Hepatocyte (in vitro differentiated cells): ENCODE data around the gene SYNDIG1L.

Experiments used
- EZH2 ChIP-seq: fragments of 200-600 bp; sonication (generic); IDR thresholded peaks from 2 replicates; pipeline ENCODE4 v1.6.1; 2016; ENCODE audit warnings: antibody characterized with exemption, mild to moderate bottlenecking, borderline replicate concordance
- EZH2phosphoT487 ChIP-seq: fragments of 200-600 bp; sonication (generic); IDR thresholded peaks from one replicate; pipeline ENCODE4 v1.6.1; 2018; ENCODE audit warnings: antibody characterized with exemption, mild to moderate bottlenecking, low read depth, moderate library complexity; ENCODE audit not compliant: unreplicated experiment, severe bottlenecking
- TF ChIP-seq, protein P1 (sequence below): fragments of 200-600 bp; sonication (generic); IDR thresholded peaks from 2 replicates; pipeline ENCODE4 v1.5.1; 2016; ENCODE audit warnings: antibody characterized with exemption, mild to moderate bottlenecking; ENCODE audit not compliant: poor library complexity

DNA sequence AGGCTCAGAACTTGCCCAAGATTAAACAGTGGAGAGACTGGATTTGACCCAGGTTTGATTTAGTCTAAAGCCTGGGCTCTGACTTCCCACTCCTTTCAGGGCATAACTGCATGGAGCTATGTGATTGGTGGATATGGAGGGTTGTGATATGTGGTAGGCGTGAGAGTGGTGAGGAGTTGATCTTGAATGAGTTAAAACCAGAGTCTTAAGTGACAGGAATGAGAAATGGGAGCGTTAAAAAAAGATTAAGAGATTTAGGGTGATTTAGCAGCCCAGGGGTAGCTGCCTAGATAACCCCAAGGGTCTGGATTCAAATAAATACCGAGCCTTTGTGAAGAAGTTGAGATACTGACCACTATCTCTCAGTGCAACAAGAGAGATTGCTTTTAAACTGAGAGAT, 8.4 kb downstream of the SYNDIG1L start:
- TF ChIP-seq, protein P1, sequence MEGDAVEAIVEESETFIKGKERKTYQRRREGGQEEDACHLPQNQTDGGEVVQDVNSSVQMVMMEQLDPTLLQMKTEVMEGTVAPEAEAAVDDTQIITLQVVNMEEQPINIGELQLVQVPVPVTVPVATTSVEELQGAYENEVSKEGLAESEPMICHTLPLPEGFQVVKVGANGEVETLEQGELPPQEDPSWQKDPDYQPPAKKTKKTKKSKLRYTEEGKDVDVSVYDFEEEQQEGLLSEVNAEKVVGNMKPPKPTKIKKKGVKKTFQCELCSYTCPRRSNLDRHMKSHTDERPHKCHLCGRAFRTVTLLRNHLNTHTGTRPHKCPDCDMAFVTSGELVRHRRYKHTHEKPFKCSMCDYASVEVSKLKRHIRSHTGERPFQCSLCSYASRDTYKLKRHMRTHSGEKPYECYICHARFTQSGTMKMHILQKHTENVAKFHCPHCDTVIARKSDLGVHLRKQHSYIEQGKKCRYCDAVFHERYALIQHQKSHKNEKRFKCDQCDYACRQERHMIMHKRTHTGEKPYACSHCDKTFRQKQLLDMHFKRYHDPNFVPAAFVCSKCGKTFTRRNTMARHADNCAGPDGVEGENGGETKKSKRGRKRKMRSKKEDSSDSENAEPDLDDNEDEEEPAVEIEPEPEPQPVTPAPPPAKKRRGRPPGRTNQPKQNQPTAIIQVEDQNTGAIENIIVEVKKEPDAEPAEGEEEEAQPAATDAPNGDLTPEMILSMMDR, result no peak
- TF ChIP-seq EZH2 (no peak), EZH2phosphoT487 (no peak)
